ENCODE data around the gene MCTP2.

GRCh38 chr15:94255540-94255939 lies 24.2 kb downstream of the MCTP2 start:
- no peak for TF ChIP-seq CTCF (IDR thresholded peaks at IDR 0.05; ENCODE audit: poor library complexity)
- no peak for TF ChIP-seq EZH2 (IDR thresholded peaks at IDR 0.05; ENCODE audit: borderline replicate concordance)
